Trophoblast cell (in vitro differentiated cells and primary cell): ENCODE measurements around the gene SLC1A7.

Experiments
- DNase-seq, 2 donors: peaks; one replicate each; pipeline ENCODE4 v3.0.0-alpha.2; 2016
- H2AFZ ChIP-seq: 2 replicates; pipeline ENCODE4 v1.6.1; 2013; ENCODE audit warnings: low read length, moderate library complexity, mild to moderate bottlenecking; ENCODE audit not compliant: insufficient read depth, poor library complexity
- H2AK5ac ChIP-seq: 2 replicates; pipeline ENCODE4 v1.6.1; 2013; ENCODE audit warnings: mild to moderate bottlenecking, low read length
- H2BK120ac ChIP-seq: 2 replicates; pipeline ENCODE4 v1.6.1; 2013; ENCODE audit warnings: low read length, mild to moderate bottlenecking, moderate library complexity; ENCODE audit not compliant: insufficient read depth, poor library complexity
- H2BK12ac ChIP-seq: 2 replicates; pipeline ENCODE4 v1.6.1; 2013; ENCODE audit warnings: mild to moderate bottlenecking, low read length, moderate library complexity
- H2BK5ac ChIP-seq: 2 replicates; pipeline ENCODE4 v1.6.1; 2013; ENCODE audit warnings: low read length, low read depth, moderate library complexity, mild to moderate bottlenecking; ENCODE audit not compliant: poor library complexity
- H3K14ac ChIP-seq: 2 replicates; pipeline ENCODE4 v1.6.1; 2013; ENCODE audit warnings: mild to moderate bottlenecking, low read length
- H3K18ac ChIP-seq: 2 replicates; pipeline ENCODE4 v1.6.1; 2013; ENCODE audit warnings: mild to moderate bottlenecking, low read length
- H3K23ac ChIP-seq: 2 replicates; pipeline ENCODE4 v1.6.1; 2013; ENCODE audit warnings: low read length
- H3K27ac ChIP-seq: 2 replicates; pipeline ENCODE4 v1.5.1; 2013; ENCODE audit warnings: low read depth, mild to moderate bottlenecking, inconsistent platforms, low read length, moderate library complexity
- H3K27me3 ChIP-seq: 2 replicates; pipeline ENCODE4 v1.6.1; 2013; ENCODE audit warnings: inconsistent platforms, mild to moderate bottlenecking, low read length, moderate library complexity; ENCODE audit not compliant: insufficient read depth
- H3K36me3 ChIP-seq, 2 experiments: 1 replicate in 1 of 2; 2 replicates in 1 of 2; pipeline ENCODE4 v1.6.1; 2013; ENCODE audit warnings: low read length in 2 of 2, mild to moderate bottlenecking in 2 of 2, moderate library complexity in 1 of 2; ENCODE audit not compliant: insufficient read depth in 2 of 2, control insufficient read depth in 1 of 2
- H3K4ac ChIP-seq: 2 replicates; pipeline ENCODE4 v1.6.1; 2013; ENCODE audit warnings: low read depth, mild to moderate bottlenecking, low read length, moderate library complexity
- H3K4me1 ChIP-seq, 2 experiments: 1 replicate in 1 of 2; 2 replicates in 1 of 2; pipeline ENCODE4 v1.6.1; 2013; ENCODE audit warnings: low read length in 2 of 2, mild to moderate bottlenecking in 2 of 2, moderate library complexity in 1 of 2; ENCODE audit not compliant: insufficient read depth in 2 of 2, control insufficient read depth in 1 of 2
- H3K4me2 ChIP-seq: 2 replicates; pipeline ENCODE4 v1.6.1; 2013; ENCODE audit warnings: inconsistent platforms, mild to moderate bottlenecking, low read length, moderate library complexity
- H3K4me3 ChIP-seq: 2 replicates; pipeline ENCODE4 v1.5.1; 2013; ENCODE audit warnings: mild to moderate bottlenecking, low read depth, low read length, inconsistent platforms
- H3K79me1 ChIP-seq: one replicate; pipeline ENCODE4 v1.6.1; 2013; ENCODE audit warnings: low read length
- H3K79me2 ChIP-seq: 2 replicates; pipeline ENCODE4 v1.6.1; 2013; ENCODE audit warnings: low read length, mild to moderate bottlenecking; ENCODE audit not compliant: control insufficient read depth, insufficient read depth, poor library complexity
- H3K9ac ChIP-seq: 2 replicates; pipeline ENCODE4 v1.6.1; 2013; ENCODE audit warnings: mild to moderate bottlenecking, low read length
- H3K9me3 ChIP-seq: 2 replicates; pipeline ENCODE4 v1.6.1; 2013; ENCODE audit warnings: low read depth, mild to moderate bottlenecking, control low read depth, inconsistent platforms, low read length; ENCODE audit not compliant: insufficient read depth
- H4K12ac ChIP-seq: 2 replicates; pipeline ENCODE4 v1.6.1; 2013; ENCODE audit warnings: low read depth, mild to moderate bottlenecking, low read length, moderate library complexity
- H4K8ac ChIP-seq: 2 replicates; pipeline ENCODE4 v1.6.1; 2013; ENCODE audit warnings: low read depth, mild to moderate bottlenecking, low read length, moderate library complexity
- H4K91ac ChIP-seq: one replicate; pipeline ENCODE4 v1.6.1; 2013; ENCODE audit warnings: low read depth, mild to moderate bottlenecking, low read length, moderate library complexity
- WGBS: extraction: QIAGEN DNeasy Blood & Tissue Kit; methylation state at CpG from one replicate; pipeline ENCODE4 v1.1.7; 2013; ENCODE audit warnings: missing lambda C conversion rate; ENCODE audit not compliant: insufficient read length, insufficient coverage; ENCODE audit errors: extremely low coverage; 5-methylcytosine and 5-hydroxymethylcytosine counted together

SLC1A7 gene

DNA sequence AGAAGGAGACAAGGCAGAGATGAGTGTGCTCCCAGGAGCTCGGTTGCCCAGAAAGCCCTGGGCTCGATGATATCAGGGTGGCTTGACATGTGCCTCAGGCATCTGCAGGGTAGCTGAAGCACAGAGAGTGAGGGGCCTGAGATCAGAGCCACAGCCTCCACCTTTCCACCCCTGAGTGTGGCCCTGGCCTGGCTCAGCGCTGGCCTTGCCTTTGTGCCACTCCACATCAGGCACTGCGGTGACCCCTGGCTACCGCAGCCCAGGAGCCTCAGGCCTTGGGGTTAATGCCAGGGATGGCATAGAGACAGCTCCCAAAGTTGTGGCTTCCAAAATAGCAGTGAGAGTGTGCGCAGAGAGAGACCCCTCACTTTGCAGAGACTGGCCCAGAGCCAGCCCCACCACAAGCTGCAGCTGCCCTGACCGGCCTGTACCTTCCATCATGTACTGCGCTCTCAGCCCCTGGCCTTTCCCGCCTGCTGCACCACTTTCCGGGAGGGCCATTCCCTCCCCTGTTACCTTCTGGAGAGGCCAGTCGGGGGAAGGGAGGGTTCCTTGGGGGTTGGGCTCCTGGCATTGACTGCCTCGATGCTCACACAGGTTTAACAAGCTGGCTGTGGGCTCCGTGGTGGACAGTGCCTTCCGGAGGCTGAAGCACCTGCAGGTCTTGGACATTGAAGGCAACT is 60.9 kb downstream of the SLC1A7 start:
- H2AFZ ChIP-seq, result no peak overlapping the region
- no peak overlapping the region for H2AK5ac ChIP-seq
- H2BK5ac ChIP-seq, result no peak overlapping the region
- no peak overlapping the region for H3K4me3 ChIP-seq
- no peaks in the 10 kb centered on the region for H3K27me3 ChIP-seq
- H3K4me2 ChIP-seq, result no peak overlapping the region
- H3K36me3 ChIP-seq, result no peaks in the 10 kb centered on the region
- no peak overlapping the region for H3K18ac ChIP-seq
- no CpG with 5 or more reads among the region's 14 CpGs for WGBS
- no peak overlapping the region for H4K8ac ChIP-seq
- no peak for DNase-seq
- no peaks in the 10 kb centered on the region for H3K4me1 ChIP-seq
- no peak overlapping the region for H3K14ac ChIP-seq
- H3K27ac ChIP-seq, result no peak overlapping the region
- H3K23ac ChIP-seq, result no peak overlapping the region
- H3K9me3 ChIP-seq, result peaks cover 4% of the 10 kb centered on the region
- H2BK12ac ChIP-seq, result no peak overlapping the region
- H3K9ac ChIP-seq, result no peak overlapping the region
- no peak overlapping the region for H3K4ac ChIP-seq
- no peaks in the 10 kb centered on the region for H3K79me2 ChIP-seq
- no peak overlapping the region for H4K91ac ChIP-seq
- no peaks in the 10 kb centered on the region for H3K79me1 ChIP-seq
- no peak overlapping the region for H4K12ac ChIP-seq
- no peak overlapping the region for H2BK120ac ChIP-seq

DNA sequence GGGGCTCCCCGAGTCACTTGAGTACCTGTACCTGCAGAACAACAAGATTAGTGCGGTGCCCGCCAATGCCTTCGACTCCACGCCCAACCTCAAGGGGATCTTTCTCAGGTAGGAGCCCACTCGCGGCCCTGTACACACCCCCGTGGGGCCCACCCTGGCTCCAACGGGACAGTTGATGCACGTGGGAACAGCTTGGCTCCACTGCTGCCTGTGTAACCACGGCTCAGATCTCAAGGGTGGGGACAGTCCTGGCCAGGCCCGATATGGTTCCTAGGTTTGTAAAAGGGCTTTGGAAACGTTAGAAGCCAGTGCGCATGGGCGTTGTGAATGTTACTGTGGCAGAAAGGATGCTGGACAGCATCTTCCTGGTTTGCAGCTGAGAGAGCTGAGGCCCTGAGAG is 61.7 kb downstream of the SLC1A7 start:
- Histone ChIP-seq H2BK120ac (no peak overlapping the region), H3K36me3 (no peaks in the 10 kb centered on the region), H3K14ac (no peak overlapping the region), H3K27ac (no peak overlapping the region), H3K79me2 (no peaks in the 10 kb centered on the region), H2AK5ac (no peak overlapping the region), H3K27me3 (no peaks in the 10 kb centered on the region), H2BK12ac (no peak overlapping the region), H3K4me1 (no peaks in the 10 kb centered on the region), H3K23ac (no peak overlapping the region), H3K9ac (no peak overlapping the region), H3K79me1 (no peaks in the 10 kb centered on the region), H3K18ac (no peak overlapping the region), H3K4me2 (no peak overlapping the region), H3K4me3 (no peak overlapping the region), H4K8ac (no peak overlapping the region), H3K9me3 (peaks cover 4% of the 10 kb centered on the region), H4K91ac (no peak overlapping the region), H2AFZ (no peak overlapping the region), H2BK5ac (no peak overlapping the region), H4K12ac (no peak overlapping the region), H3K4ac (no peak overlapping the region)
- WGBS, result no CpG with 5 or more reads among the region's 15 CpGs
- no peak for DNase-seq

DNA sequence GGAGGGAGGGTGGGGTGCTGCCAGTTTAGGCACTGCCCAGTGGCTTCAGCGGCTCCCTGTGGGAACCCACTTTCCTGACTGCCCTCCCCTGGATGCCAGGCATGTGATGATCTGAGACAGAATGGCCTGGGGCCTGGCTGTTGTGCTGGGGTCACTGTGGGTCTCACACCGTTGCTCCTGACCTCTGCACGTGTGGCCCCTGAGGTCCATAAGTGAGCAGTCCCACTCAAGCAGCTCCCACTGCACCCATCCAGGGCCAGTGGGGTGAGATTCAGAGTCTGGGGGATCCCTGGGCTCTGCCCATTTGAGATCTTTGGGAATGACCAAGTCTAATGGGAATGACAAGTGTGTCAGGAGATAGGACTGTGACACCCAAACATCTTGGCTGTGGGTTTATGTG is 62.4 kb downstream of the SLC1A7 start:
- no peak overlapping the region for H3K9ac ChIP-seq
- H3K27ac ChIP-seq, result no peak overlapping the region
- H3K4ac ChIP-seq, result no peak overlapping the region
- H3K9me3 ChIP-seq, result peaks cover 4% of the 10 kb centered on the region
- H3K23ac ChIP-seq, result no peak overlapping the region
- DNase-seq, result no peak
- H3K4me1 ChIP-seq, result no peaks in the 10 kb centered on the region
- H3K4me3 ChIP-seq, result no peak overlapping the region
- WGBS, result no CpG with 5 or more reads among the region's 3 CpGs
- H2BK12ac ChIP-seq, result no peak overlapping the region
- H3K27me3 ChIP-seq, result no peaks in the 10 kb centered on the region
- no peak overlapping the region for H2AK5ac ChIP-seq
- H2AFZ ChIP-seq, result no peak overlapping the region
- H2BK5ac ChIP-seq, result no peak overlapping the region
- H3K14ac ChIP-seq, result no peak overlapping the region
- H3K36me3 ChIP-seq, result no peaks in the 10 kb centered on the region
- no peak overlapping the region for H3K18ac ChIP-seq
- no peak overlapping the region for H4K12ac ChIP-seq
- H3K79me1 ChIP-seq, result no peaks in the 10 kb centered on the region
- H3K79me2 ChIP-seq, result no peaks in the 10 kb centered on the region
- no peak overlapping the region for H2BK120ac ChIP-seq
- no peak overlapping the region for H4K8ac ChIP-seq
- H4K91ac ChIP-seq, result no peak overlapping the region
- H3K4me2 ChIP-seq, result no peak overlapping the region

- no peak overlapping the region for H4K91ac ChIP-seq
- H3K18ac ChIP-seq, result no peak overlapping the region
- no peak overlapping the region for H3K4me3 ChIP-seq
- DNase-seq, result no peak
- no peak overlapping the region for H3K4me2 ChIP-seq
- no peaks in the 10 kb centered on the region for H3K4me1 ChIP-seq
- no peak overlapping the region for H3K27ac ChIP-seq
- H2AK5ac ChIP-seq, result no peak overlapping the region
- no peak overlapping the region for H3K9ac ChIP-seq
- no CpG with 5 or more reads among the region's 4 CpGs for WGBS
- no peak overlapping the region for H2BK120ac ChIP-seq
- H3K9me3 ChIP-seq, result peaks cover 4% of the 10 kb centered on the region
- H3K4ac ChIP-seq, result no peak overlapping the region
- no peaks in the 10 kb centered on the region for H3K79me1 ChIP-seq
- H4K12ac ChIP-seq, result no peak overlapping the region
- H3K27me3 ChIP-seq, result no peaks in the 10 kb centered on the region
- no peak overlapping the region for H2AFZ ChIP-seq
- no peaks in the 10 kb centered on the region for H3K79me2 ChIP-seq
- no peak overlapping the region for H2BK12ac ChIP-seq
- H3K14ac ChIP-seq, result no peak overlapping the region
- H4K8ac ChIP-seq, result no peak overlapping the region
- H3K36me3 ChIP-seq, result no peaks in the 10 kb centered on the region
- no peak overlapping the region for H2BK5ac ChIP-seq
- H3K23ac ChIP-seq, result no peak overlapping the region
Observed at GRCh38 chr1:53079251-53079650, 63.2 kb downstream of the SLC1A7 start.
